Central memory CD8-positive, alpha-beta T cell (primary cell): ENCODE data around the gene STK32C.
"Not testable (repeated sequence)": the region's sequence is repeated elsewhere in the genome, so short reads cannot be mapped to it uniquely, and the experiment has no call there.

ENCODE experiments used
- ATAC-seq: fragments of 150-1000 bp; cut with Tn5 transposase; replicated peaks from 2 replicates; pipeline ENCODE4 v1.10.0; 2022; ENCODE audit warnings: mild to moderate bottlenecking, moderate FRiP score, moderate number of reproducible peaks; ENCODE audit not compliant: poor library complexity, severe bottlenecking; ENCODE audit errors: extremely low read depth
- DNase-seq, 2 donors: peaks; one replicate each; pipeline ENCODE4 v3.0.0; 2021; ENCODE audit warnings: low spot score in 2 of 2
- H3K27ac Mint-ChIP-seq: one replicate; pipeline ENCODE4 v1.8.0; 2022; ENCODE audit warnings: low read depth, mild to moderate bottlenecking, moderate library complexity, mixed read lengths
- H3K27me3 Mint-ChIP-seq: one replicate; pipeline ENCODE4 v1.8.0; 2022; ENCODE audit warnings: mixed read lengths
- H3K36me3 Mint-ChIP-seq: one replicate; pipeline ENCODE4 v1.8.0; 2022; ENCODE audit warnings: mild to moderate bottlenecking, moderate library complexity, mixed read lengths; ENCODE audit not compliant: insufficient read depth
- H3K4me1 Mint-ChIP-seq: one replicate; pipeline ENCODE4 v1.8.0; 2022; ENCODE audit warnings: mixed read lengths
- H3K4me3 Mint-ChIP-seq: one replicate; pipeline ENCODE4 v1.8.0; 2022; ENCODE audit warnings: mild to moderate bottlenecking, moderate library complexity, mixed read lengths
- H3K9me3 Mint-ChIP-seq: one replicate; pipeline ENCODE4 v1.8.0; 2022; ENCODE audit warnings: mixed read lengths

STK32C gene

GRCh38 chr10:132225073-132225848, 82.5 kb downstream of the STK32C start:
- DNase-seq (no peak), ATAC-seq (no peak)
- no peaks in the 10 kb centered on the region for H3K27me3 Mint-ChIP-seq
- H3K9me3 Mint-ChIP-seq: no peaks in the 10 kb centered on the region
- peaks cover 14% of the 10 kb centered on the region for H3K4me1 Mint-ChIP-seq
- no peaks in the 10 kb centered on the region for H3K36me3 Mint-ChIP-seq
- H3K4me3 Mint-ChIP-seq: no peak overlapping the region
- no peak overlapping the region for H3K27ac Mint-ChIP-seq

- no peak for ATAC-seq
- no peak overlapping the region for H3K27ac Mint-ChIP-seq
- H3K4me3 Mint-ChIP-seq: no peak overlapping the region
- H3K27me3 Mint-ChIP-seq: no peaks in the 10 kb centered on the region
- no peaks in the 10 kb centered on the region for H3K36me3 Mint-ChIP-seq
- H3K4me1 Mint-ChIP-seq: peaks cover 8% of the 10 kb centered on the region
- no peak for DNase-seq
- H3K9me3 Mint-ChIP-seq: no peaks in the 10 kb centered on the region
Measured at GRCh38 chr10:132224343-132225072, 83.2 kb downstream of the STK32C start.

GRCh38 chr10:132223611-132224342, 84.0 kb downstream of the STK32C start:
- H3K36me3 Mint-ChIP-seq: peaks cover 1% of the 10 kb centered on the region
- no peaks in the 10 kb centered on the region for H3K27me3 Mint-ChIP-seq
- DNase-seq (no peak), ATAC-seq (no peak)
- H3K27ac Mint-ChIP-seq: no peak overlapping the region
- H3K4me1 Mint-ChIP-seq: peaks cover 6% of the 10 kb centered on the region
- H3K9me3 Mint-ChIP-seq: peaks cover under 1% of the 10 kb centered on the region
- no peak overlapping the region for H3K4me3 Mint-ChIP-seq

GRCh38 chr10:132223156-132223590, 84.6 kb downstream of the STK32C start:
- Mint-ChIP-seq H3K27ac (no peak overlapping the region), H3K36me3 (peaks cover 1% of the 10 kb centered on the region), H3K9me3 (peaks cover 4% of the 10 kb centered on the region), H3K4me1 (peaks cover 6% of the 10 kb centered on the region), H3K27me3 (no peaks in the 10 kb centered on the region), H3K4me3 (no peak overlapping the region)
- ATAC-seq (peak; percentile 62), DNase-seq (peak; percentile 32 to 46)

- ATAC-seq: no peak
- H3K9me3 Mint-ChIP-seq: peaks cover 4% of the 10 kb centered on the region
Measured at GRCh38 chr10:132222726-132223125, 85.0 kb downstream of the STK32C start.

GRCh38 chr10:132220996-132221395, 86.8 kb downstream of the STK32C start:
- ATAC-seq, H3K4me1 Mint-ChIP-seq, H3K27ac Mint-ChIP-seq, H3K36me3 Mint-ChIP-seq, H3K27me3 Mint-ChIP-seq, H3K9me3 Mint-ChIP-seq, H3K4me3 Mint-ChIP-seq, DNase-seq: not testable (repeated sequence)

More at GRCh38 chr10:132222726-132223125, 85.0 kb downstream of the STK32C start:
- Mint-ChIP-seq H3K4me3 (no peak overlapping the region), H3K36me3 (peaks cover 1% of the 10 kb centered on the region), H3K27me3 (no peaks in the 10 kb centered on the region), H3K27ac (no peak overlapping the region), H3K4me1 (peaks cover 6% of the 10 kb centered on the region)
- DNase-seq: no peak

GRCh38 chr10:132220061-132220460, 87.7 kb downstream of the STK32C start:
- H3K9me3 Mint-ChIP-seq: peaks cover 9% of the 10 kb centered on the region
- H3K27ac Mint-ChIP-seq: no peak overlapping the region
- H3K36me3 Mint-ChIP-seq: peaks cover 1% of the 10 kb centered on the region
- H3K4me1 Mint-ChIP-seq: peaks cover 6% of the 10 kb centered on the region
- H3K4me3 Mint-ChIP-seq: no peak overlapping the region
- ATAC-seq (no peak), DNase-seq (no peak)
- no peaks in the 10 kb centered on the region for H3K27me3 Mint-ChIP-seq

GRCh38 chr10:132219486-132219885, 88.3 kb downstream of the STK32C start:
- DNase-seq: no peak
- Mint-ChIP-seq H3K36me3 (peaks cover 1% of the 10 kb centered on the region), H3K9me3 (peaks cover 9% of the 10 kb centered on the region)

GRCh38 chr10:132216441-132216840, 91.3 kb downstream of the STK32C start:
- not testable (repeated sequence) for H3K27ac Mint-ChIP-seq, H3K4me3 Mint-ChIP-seq, H3K27me3 Mint-ChIP-seq, ATAC-seq, H3K4me1 Mint-ChIP-seq, H3K36me3 Mint-ChIP-seq, DNase-seq
- H3K9me3 Mint-ChIP-seq: peaks cover 16% of the 10 kb centered on the region

More at GRCh38 chr10:132219486-132219885, 88.3 kb downstream of the STK32C start:
- H3K4me1 Mint-ChIP-seq: peaks cover 6% of the 10 kb centered on the region
- no peak overlapping the region for H3K27ac Mint-ChIP-seq
- H3K4me3 Mint-ChIP-seq: no peak overlapping the region
- H3K27me3 Mint-ChIP-seq: no peaks in the 10 kb centered on the region
- no peak for ATAC-seq

GRCh38 chr10:132213917-132214316, 93.8 kb downstream of the STK32C start:
- Mint-ChIP-seq H3K36me3 (no peaks in the 10 kb centered on the region), H3K4me1 (no peaks in the 10 kb centered on the region)
- DNase-seq: no peak

GRCh38 chr10:132212816-132213215, 94.9 kb downstream of the STK32C start:
- Mint-ChIP-seq H3K36me3 (no peaks in the 10 kb centered on the region), H3K27me3 (no peaks in the 10 kb centered on the region), H3K27ac (no peak overlapping the region), H3K9me3 (peaks cover 12% of the 10 kb centered on the region), H3K4me3 (no peak overlapping the region), H3K4me1 (no peaks in the 10 kb centered on the region)
- DNase-seq (no peak), ATAC-seq (no peak)

More at GRCh38 chr10:132213917-132214316, 93.8 kb downstream of the STK32C start:
- no peak for ATAC-seq
- peaks cover 16% of the 10 kb centered on the region for H3K9me3 Mint-ChIP-seq
- H3K4me3 Mint-ChIP-seq: no peak overlapping the region
- no peak overlapping the region for H3K27ac Mint-ChIP-seq
- no peaks in the 10 kb centered on the region for H3K27me3 Mint-ChIP-seq

- DNase-seq (no peak), ATAC-seq (no peak)
- H3K36me3 Mint-ChIP-seq: no peaks in the 10 kb centered on the region
- H3K27ac Mint-ChIP-seq: no peak overlapping the region
- H3K27me3 Mint-ChIP-seq: no peaks in the 10 kb centered on the region
- H3K4me1 Mint-ChIP-seq: no peaks in the 10 kb centered on the region
- H3K9me3 Mint-ChIP-seq: peaks cover 12% of the 10 kb centered on the region
- H3K4me3 Mint-ChIP-seq: no peak overlapping the region
Measured at GRCh38 chr10:132211246-132211645, 96.5 kb downstream of the STK32C start.
